HG03066 (cell line): Measurements from ENCODE around the gene CLCN3.
"Not testable (repeated sequence)": the region's sequence is repeated elsewhere in the genome, so short reads cannot be mapped to it uniquely, and the experiment has no call there.

Experiments used
- ATAC-seq: cut with Tn5 transposase; IDR thresholded peaks from one replicate; pipeline ENCODE4 v1.9.1; 2021; ENCODE audit warnings: low read depth; ENCODE audit not compliant: unreplicated experiment

CLCN3 gene

DNA sequence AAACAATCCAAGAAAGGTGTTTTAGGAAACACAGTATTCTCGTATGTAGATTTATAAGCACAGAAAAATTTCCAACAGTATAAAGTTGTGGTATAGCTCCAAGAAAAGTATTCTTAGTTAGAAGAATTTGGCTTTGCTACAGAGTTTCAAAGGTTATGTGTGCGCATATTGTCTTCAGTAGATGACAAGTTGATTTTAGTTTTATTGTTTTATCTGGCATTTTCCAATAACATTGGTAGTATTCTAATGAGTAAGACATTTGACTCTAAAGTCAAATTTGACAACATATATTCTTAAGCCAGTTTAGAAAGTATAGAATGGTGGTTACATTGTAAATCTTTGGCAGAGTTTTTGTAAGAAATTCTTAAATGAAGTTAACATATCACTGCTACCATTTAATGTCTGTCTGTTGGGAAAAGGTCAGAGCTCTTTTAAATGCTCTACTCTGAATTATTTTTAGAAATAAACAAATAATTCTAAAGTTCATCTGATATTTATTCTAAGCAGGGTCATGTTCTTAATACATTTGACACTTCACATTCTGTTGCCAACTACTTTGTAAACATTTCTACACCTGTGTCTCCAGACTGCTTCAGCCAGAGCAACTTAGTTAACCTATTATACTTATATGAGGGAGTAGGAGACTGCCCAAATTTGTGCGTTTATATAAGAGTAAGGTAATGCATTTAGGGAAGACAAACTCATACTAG is 30.0 kb downstream of the CLCN3 start:
- no peak for ATAC-seq

DNA sequence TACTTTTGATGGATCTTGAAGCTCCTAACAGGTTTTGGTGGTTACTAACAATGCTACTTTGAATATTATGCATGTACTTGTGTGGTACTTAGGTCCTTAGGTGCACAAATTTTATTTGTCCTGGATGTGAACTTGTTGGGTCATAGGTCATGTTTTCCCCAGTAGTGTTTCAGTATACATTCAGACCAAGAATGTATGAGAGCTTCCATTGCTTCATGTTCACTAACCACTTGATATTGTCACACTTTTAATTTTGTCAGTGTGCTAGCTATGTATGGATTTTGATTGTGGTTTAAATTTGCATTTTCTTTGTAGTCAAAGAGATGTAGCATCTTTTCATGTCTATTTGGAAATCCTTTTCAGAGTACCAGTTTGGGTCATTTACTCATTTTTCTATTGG is 32.2 kb downstream of the CLCN3 start:
- no peak for ATAC-seq

DNA sequence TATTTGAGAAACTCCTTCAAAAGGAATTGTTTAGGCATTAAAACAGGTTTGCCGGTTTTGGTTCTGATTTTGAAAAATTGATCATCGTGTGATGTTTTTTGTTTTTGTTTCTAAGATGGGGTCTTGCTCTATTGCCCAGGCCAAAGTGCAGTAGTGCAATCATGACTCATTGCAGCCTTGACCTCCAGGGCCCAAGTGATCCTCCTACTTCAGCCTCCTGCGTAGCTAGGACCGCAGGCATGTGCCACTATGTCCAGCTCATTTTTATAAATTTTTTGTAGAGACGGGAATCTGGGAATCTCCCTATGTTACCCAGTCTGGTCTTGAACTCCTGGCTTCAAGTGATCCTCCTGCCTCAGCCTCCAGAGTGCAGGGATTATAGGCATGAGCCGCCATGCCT is 35.0 kb downstream of the CLCN3 start:
- ATAC-seq, result no peak

DNA sequence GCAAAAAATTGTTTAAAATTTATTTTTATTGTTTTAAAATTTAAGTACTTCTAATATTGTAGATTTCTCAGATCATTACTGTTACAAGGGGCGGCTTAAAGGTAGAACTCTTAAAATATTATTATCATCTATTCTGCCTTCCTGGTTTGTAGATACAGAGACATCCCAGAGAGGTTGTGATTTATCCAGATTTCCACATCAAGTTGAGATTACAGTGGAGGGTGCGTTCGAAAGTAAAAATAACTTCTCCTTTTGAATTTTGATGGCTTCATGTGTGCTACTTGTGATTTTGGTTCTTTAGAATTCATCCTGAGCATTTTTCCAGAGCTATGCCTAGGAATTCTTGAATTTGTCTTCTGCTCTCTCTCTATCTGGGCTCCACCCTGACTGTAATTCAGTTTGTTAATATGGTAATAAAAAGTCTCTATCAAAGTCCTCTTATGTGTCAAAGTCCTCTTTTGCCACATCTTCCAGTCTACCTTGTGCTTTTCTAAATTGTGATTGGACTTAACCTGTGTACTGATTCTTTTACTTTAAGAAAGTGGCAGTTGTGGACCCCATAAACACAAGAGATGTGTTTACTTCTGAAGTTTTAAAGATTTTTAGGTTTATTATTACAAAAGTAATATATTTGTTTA is 37.2 kb downstream of the CLCN3 start:
- ATAC-seq, result no peak

DNA sequence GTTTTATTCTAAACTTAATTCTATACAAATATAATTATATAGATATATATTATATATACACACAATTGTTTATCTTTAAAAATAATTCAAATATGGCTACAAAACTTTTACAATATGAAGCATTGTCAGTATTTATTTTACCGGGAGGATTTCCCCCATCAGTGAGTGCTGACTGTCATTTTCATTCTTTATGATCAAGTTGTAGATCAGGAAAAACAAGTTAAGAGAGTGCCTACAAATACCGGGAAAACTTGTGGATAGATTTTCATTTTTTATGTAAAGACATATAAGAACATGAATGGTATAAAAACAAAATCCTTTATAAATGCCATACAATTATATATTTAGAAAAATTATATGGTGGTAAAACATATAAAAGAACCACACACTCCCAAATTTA is 37.8 kb downstream of the CLCN3 start:
- no peak for ATAC-seq

DNA sequence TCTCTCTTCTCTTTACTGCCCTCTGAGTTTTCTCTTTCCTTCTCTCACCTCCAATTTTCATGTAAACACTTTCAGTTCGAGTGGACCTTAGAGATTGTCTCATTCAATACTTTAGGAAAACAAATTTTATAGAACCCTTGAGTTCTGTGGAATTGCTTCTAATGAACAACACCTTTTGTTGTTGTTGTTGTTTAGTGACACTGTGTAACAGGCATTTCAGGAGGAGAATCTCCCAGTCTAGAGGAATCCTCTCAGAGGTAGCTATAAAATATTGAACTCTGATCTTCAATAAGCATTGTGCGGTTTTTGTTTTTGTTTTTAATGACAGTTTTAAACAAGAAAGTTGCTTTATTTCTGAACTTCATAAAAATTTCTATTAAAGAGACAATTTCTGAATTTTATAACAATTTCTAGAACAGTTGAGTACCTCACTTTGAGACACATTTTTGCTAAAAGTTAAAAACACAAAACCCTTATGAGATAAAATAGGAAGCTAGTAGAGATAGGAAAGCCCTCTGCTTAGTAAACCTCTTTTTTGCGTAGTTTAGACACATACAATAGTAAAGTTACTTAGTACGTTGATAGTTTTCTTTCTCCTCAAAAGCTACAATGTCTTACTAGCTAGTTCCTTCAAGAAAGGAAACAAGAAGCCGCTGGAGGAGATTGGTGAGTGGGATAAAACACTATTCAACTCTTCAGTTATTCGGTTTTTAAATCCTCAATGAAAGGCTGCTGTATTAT is 38.8 kb downstream of the CLCN3 start:
- ATAC-seq, result no peak

DNA sequence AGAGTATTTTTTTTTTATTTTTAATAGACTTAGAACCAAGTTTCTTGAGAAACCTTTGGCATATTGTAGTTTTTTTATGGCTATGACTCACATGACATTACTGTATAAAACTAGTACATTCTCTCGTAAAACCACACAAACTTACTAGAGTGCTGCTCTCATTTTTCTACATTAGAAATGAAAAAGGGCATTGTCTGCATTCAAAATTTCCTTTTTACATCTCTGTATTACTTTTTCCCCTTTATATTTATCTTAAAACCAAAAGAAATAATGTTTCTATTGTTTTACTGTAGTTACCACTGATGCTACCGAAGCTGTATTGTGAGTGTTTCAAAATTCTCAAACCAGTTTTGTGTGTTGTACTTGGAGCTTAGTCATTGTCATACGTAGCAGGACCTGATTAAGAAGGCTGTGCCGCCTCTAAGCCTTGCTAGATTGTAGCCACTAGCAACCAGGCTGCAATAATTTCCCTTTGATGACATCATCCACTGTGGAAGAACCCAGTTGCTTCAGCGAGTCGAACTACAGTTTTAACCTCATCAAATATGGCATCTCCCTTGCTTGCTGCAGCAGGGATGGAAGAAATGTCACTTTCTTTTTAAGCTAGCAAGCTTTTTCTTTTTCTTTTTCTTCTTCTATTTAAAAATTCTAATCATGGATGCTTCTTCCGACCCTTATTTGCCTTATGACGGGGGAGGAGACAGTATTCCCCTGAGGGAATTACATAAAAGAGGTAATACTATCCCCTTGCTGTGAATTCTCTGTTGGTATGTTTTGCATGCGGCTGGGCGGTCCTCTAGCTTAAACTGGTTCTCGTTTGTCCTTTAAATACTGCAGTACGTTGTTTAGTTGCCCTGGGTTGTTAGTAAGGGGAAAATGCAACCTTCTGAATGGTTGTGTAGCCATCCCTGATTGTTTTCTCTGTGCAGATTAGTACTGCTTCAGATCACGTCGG is 39.6 kb downstream of the CLCN3 start:
- peak; percentile 94 for ATAC-seq

DNA sequence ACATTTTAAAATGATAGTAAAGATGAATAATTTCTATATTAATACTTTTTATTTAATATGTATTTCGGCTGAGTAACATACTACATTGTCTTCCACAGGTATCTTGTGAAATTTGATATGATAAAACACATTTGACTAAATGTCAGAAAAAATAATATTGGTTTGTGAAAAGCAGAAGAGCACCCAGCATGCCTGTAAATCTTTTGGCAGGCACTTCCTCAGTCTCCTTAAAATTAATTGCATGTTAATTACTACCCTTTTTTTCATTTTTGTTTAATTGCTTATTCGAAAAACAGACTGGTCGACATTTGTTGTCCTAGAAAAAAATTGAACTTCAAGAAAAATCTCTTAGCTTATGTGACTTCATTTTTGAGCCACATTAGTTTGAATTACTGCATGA is 40.6 kb downstream of the CLCN3 start:
- no peak for ATAC-seq

DNA sequence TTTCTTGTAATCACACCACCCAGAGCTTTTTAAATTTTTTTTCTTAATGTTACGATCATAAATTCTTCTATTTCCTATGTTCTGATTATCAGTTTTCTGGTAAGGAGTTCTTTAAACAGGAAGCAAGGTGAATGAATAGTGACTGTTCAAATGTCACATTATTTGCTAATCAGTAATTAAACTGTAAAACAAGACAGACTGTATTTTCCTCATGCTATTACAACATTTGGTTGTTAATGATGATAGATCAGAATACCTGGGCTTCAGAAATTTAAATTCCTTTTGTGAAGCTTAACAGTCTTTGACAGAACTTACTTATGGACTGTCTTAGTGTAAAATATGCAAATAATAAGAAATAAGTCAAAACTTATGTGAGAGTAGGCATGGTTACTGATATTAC is 41.4 kb downstream of the CLCN3 start:
- no peak for ATAC-seq

DNA sequence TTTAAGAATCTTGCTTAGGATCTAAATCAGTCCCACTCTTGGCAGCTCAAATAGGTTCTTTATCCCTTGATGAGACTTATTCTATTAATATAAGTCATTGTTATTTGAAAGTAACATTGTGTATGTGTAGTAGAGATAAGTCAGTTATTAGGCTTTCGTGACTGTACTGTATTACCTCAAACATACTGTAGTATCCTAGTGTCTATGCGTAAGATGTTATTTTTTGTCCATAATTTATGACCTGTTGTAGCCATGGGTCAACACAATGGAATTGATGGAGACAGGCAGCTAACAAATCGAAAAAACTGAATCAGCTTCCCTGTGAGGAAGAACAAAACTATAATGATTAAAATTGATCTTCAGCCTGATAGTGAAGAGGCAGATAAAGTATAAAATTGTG is 41.8 kb downstream of the CLCN3 start:
- no peak for ATAC-seq

DNA sequence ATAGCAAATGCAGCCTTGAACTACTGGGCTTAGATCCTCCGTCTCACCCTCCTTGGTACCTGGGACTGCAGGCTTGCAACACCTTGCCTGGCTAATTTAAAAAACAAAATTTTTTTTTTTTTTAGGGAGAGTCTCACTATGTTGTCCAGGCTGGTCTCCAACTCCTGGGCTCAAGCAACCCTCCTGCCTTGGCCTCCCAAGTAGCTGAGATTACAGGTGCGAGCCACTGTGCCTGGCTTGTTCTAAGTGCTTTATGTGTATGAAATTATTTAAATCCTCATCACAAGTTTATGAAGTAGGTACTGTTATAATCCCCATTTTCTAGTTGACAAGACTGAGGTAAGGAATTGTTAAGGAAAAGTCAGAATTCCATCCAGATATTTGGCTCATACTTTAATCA is 43.0 kb downstream of the CLCN3 start:
- no peak for ATAC-seq

DNA sequence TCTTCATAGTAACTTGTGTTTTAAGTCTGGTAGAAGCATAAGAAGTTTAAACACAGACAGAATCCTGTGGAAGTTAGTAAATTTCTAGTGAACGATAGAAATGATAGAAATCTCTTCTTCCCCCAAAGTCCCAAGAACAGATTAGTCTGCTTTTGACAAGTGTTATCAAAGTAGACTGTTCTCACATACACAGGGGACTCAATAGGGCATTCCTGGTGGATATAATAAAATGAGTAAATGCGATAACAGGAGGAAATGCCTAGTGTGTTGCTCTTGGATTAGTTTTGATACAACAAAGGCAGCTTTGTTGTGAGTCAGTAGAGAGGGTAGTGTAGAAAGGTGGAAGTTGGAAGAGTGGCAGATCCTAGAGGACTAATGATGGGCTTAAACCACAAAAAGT is 43.5 kb downstream of the CLCN3 start:
- ATAC-seq, result no peak

DNA sequence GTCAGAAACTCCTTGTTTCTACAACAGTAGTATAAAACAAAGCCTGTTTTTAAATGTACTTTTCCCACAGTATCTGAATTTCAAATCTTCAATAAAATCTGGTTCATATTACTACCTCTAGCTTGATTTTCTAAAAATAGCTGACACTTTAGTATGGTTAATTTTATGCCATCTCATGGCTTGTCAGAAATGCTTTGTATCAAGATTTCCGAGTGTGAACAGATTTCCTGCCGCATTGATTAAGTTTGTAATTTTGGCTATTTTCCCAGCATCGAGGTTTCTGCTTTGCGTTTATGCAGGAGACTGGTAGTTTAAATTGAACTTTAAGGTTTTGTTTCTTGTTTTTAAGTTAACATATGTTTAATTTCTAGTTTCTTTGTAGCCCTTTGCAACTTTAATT is 44.2 kb downstream of the CLCN3 start:
- ATAC-seq, result no peak

DNA sequence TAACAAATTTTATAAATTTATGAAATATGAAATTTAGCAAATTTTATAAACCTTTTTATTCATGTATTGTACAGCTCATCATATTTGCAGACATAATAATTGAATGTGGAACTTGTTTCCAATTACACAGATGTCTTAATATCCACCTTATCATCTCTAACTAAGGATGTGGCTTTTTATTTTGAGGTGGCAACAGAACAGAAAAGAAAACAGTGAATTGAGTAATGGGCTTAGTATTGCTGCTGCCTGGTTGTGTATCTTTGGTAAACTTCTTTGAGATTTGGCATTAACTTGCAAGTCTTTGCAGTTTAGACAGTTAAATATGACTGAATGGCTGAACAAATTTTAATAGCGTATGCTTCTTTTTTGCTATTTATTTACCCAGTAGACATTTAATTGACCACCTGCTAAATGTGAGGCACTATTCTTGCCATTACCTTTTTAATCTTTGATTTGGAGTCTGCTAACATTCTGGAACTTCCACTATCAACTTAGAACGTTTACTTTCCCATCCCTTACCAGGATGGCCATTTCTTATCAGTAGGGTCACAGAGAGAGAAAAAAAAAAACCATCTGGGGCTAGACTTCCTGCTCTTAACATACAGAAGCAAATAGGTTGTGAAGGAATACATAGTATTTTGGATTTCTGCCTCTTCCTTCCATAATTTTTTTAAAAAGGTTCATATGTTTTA is 44.8 kb downstream of the CLCN3 start:
- ATAC-seq, result no peak

DNA sequence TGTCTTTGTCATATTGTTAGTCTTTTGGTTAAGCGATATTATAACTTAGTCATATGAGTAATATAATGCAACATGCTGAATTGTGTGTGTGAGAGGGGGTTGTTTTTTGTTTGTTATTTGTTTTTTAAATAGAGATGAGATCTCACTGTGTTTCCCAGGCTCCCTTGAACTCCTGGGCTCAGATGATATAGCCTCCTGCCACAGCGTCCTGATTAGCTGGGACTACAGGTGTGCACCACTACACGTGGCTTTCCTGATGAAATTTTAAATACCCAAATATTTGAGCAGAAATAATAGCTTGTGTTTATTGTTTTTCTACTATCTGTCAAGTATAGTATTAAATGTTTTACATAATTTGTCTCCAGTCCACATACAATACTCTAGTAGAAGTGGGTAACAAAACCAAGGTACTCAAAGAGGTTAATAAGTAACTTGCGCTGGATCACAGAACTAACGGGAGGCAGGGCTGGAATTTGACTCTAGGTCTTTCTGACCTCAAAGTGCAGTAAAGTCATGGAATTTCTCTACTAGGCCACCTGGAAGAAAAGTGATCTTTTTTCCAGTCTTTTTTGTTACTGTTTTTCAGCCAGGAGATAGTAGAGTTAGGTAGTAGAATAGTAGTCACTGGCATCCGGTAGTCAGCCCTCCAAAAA is 47.8 kb downstream of the CLCN3 start:
- ATAC-seq, result no peak

DNA sequence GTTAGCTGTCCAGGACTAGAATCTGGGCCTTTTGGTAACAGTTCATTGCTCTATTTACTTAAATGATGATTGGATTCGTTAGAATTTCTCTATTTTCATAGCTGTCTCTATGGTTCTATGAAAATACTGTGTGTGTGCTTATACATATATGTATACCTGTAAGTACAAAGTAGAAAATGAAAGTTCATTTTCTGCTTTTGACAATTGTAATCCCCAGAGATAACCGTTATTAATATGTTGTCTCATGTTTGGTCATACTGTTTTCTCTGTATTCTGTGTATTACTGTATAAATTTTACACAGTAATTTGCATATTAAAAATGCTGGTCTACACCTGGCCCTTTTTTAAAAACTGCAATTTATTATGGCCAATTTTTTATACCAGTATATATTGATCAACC is 55.4 kb downstream of the CLCN3 start:
- ATAC-seq, result no peak

DNA sequence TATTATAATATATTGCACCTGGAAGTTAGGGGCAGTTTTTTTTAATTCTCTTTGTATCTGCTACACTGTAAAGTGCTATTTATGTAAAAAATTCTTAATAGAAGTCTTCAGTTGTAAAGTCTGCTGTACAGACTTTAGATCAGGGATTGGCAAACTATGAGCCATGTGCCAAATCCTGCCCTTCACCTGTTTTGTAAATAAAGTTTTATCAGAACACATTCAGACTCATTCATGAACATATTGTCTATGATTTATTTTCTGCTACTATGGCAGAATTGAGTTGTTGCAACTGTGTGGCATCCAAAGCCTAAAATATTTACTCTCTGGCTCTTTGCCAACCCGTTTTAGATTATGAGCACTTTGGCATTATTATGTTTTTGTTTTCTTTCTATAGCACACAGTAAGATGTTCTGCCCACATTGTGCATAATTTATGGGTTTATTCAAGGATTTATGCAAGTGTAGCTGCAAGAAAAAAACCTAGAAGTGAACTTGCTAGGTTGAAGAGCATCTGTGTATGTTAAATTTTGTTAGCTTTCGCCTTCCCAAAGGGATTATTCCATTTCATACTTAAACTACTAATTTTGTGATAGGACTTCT is 56.9 kb downstream of the CLCN3 start:
- no peak for ATAC-seq

DNA sequence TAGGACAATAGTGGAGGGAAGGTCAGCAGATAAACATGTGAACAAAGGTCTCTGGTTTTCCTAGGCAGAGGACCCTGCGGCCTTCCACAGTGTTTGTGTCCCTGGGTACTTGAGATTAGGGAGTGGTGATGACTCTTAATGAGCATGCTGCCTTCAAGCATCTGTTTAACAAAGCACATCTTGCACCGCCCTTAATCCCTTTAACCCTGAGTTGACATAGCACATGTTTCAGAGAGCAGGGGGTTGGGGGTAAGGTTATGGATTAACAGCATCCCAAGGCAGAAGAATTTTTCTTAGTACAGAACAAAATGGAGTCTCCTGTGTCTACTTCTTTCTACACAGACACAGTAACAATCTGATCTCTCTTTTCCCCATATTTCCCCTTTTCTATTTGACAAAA is 58.1 kb downstream of the CLCN3 start:
- not testable (repeated sequence) for ATAC-seq

DNA sequence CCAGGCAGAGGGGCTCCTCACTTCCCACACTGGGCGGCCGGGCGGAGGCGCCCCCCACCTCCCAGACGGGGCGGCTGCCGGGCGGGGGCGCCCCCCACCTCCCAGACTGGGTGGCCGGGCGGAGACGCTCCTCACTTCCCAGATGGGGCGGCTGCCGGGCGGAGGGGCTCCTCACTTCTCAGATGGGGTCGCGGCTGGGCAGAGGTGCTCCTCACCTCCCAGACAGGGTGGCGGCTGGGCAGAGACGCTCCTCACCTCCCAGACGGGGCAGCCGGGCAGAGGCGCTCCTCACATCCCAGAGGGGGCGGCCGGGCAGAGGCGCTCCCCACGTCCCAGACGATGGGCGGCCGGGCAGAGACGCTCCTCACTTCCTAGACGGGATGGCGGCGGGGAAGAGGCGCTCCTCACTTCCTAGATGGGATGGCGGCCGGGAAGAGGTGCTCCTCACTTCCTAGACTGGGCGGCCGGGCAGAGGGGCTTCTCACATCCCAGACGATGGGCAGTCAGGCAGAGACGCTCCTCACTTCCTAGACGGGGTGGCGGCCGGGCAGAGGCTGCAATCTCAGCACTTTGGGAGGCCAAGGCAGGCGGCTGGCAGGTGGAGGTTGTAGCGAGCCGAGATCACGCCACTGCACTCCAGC is 58.7 kb downstream of the CLCN3 start:
- ATAC-seq, result not testable (repeated sequence)
